PFSK-1 (cell line): Measurements from ENCODE around the gene CAPZA2.

ENCODE experiments used
- FOXP2 ChIP-seq: optimal IDR thresholded peaks from 2 replicates; pipeline ENCODE3; 2011; ENCODE audit warnings: borderline replicate concordance, control low read depth, inconsistent platforms; ENCODE audit not compliant: insufficient read depth; ENCODE audit errors: extremely low read length, extremely low read depth
- POLR2AphosphoS5 ChIP-seq: IDR thresholded peaks from 2 replicates; pipeline ENCODE4 v1.6.1; 2012; ENCODE audit warnings: low read depth, mild to moderate bottlenecking, control low read depth, low read length, moderate library complexity
- SIN3A ChIP-seq: IDR thresholded peaks from 2 replicates; pipeline ENCODE4 v1.6.1; 2012; ENCODE audit warnings: mild to moderate bottlenecking, low read length, moderate library complexity, borderline replicate concordance; ENCODE audit not compliant: insufficient read depth
- TAF1 ChIP-seq: IDR thresholded peaks from 2 replicates; pipeline ENCODE4 v1.6.1; 2012; ENCODE audit warnings: low read length, control low read depth, borderline replicate concordance; ENCODE audit not compliant: insufficient read depth
- TF ChIP-seq, protein P1 (sequence below), 2 experiments: IDR thresholded peaks; 2 replicates each; pipeline versions ENCODE4 v1.6.1 to v1.8.0; 2011 to 2012; ENCODE audit warnings: low read depth in 2 of 2, low read length in 2 of 2, control low read depth in 1 of 2, inconsistent platforms in 1 of 2, mild to moderate bottlenecking in 1 of 2, moderate library complexity in 1 of 2; ENCODE audit not compliant: insufficient read depth in 1 of 2

GRCh38 chr7:116933465-116933864 is 71.1 kb downstream of the CAPZA2 start:
- TF ChIP-seq TAF1 (no peak), POLR2AphosphoS5 (no peak), SIN3A (no peak), FOXP2 (no peak)
- TF ChIP-seq, protein P1, sequence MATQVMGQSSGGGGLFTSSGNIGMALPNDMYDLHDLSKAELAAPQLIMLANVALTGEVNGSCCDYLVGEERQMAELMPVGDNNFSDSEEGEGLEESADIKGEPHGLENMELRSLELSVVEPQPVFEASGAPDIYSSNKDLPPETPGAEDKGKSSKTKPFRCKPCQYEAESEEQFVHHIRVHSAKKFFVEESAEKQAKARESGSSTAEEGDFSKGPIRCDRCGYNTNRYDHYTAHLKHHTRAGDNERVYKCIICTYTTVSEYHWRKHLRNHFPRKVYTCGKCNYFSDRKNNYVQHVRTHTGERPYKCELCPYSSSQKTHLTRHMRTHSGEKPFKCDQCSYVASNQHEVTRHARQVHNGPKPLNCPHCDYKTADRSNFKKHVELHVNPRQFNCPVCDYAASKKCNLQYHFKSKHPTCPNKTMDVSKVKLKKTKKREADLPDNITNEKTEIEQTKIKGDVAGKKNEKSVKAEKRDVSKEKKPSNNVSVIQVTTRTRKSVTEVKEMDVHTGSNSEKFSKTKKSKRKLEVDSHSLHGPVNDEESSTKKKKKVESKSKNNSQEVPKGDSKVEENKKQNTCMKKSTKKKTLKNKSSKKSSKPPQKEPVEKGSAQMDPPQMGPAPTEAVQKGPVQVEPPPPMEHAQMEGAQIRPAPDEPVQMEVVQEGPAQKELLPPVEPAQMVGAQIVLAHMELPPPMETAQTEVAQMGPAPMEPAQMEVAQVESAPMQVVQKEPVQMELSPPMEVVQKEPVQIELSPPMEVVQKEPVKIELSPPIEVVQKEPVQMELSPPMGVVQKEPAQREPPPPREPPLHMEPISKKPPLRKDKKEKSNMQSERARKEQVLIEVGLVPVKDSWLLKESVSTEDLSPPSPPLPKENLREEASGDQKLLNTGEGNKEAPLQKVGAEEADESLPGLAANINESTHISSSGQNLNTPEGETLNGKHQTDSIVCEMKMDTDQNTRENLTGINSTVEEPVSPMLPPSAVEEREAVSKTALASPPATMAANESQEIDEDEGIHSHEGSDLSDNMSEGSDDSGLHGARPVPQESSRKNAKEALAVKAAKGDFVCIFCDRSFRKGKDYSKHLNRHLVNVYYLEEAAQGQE (IDR thresholded peaks at IDR 0.05; ENCODE audit: insufficient read depth in 1 of 2, low read depth in 2 of 2, low read length in 2 of 2) = no peak
